ENCODE data around the gene ATAD5. TPM values are rescaled to one million over a fixed set of nuclear protein-coding genes. Genes with fewer than 3 reads are reported as not detected.
"Not testable (repeated sequence)": the region's sequence is repeated elsewhere in the genome, so short reads cannot be mapped to it uniquely, and the experiment has no call there.

The ATAD5 gene
- polyA plus RNA-seq, 4 donors, result 5.4 to 7.5 (median 7.0) TPM

- peak; percentile 79 to 86 (median 85) for DNase-seq (ENCODE audit: low read depth in 4 of 4, low spot score in 3 of 4)
Observed at GRCh38 chr17:30906101-30906911, 74.5 kb downstream of the ATAD5 start, which contains the start of gene TEFM. Gene TEFM, minus strand, starts transcription at chr17:30906238. Its CDS starts 40 bp downstream, at chr17:30906198.

- DNase-seq (ENCODE audit: low read depth in 4 of 4, low spot score in 3 of 4), result no peak
Observed at GRCh38 chr17:30908717-30909420, 77.1 kb downstream of the ATAD5 start.

GRCh38 chr17:30910151-30910550 is 78.4 kb downstream of the ATAD5 start:
- DNase-seq (ENCODE audit: low read depth in 4 of 4, low spot score in 3 of 4), result not testable (repeated sequence)

- DNase-seq (ENCODE audit: low read depth in 4 of 4, low spot score in 3 of 4), result no peak
Observed at GRCh38 chr17:30913955-30914354, 82.2 kb downstream of the ATAD5 start.

- DNase-seq (ENCODE audit: low read depth in 4 of 4, low spot score in 3 of 4), result no peak
Observed at GRCh38 chr17:30915833-30916611, 84.3 kb downstream of the ATAD5 start.

- no peak for DNase-seq (ENCODE audit: low read depth in 4 of 4, low spot score in 3 of 4)
Observed at GRCh38 chr17:30917050-30917449, 85.3 kb downstream of the ATAD5 start.

GRCh38 chr17:30920282-30920681 is 88.5 kb downstream of the ATAD5 start:
- DNase-seq (ENCODE audit: low read depth in 4 of 4, low spot score in 3 of 4), result no peak

- DNase-seq (ENCODE audit: low read depth in 4 of 4, low spot score in 3 of 4), result no peak
Observed at GRCh38 chr17:30920683-30921543, 89.1 kb downstream of the ATAD5 start.

GRCh38 chr17:30921544-30922196 is 89.9 kb downstream of the ATAD5 start, which contains the start of gene ADAP2:
Gene ADAP2, plus strand, starts transcription at chr17:30921945. Its CDS starts 70 bp downstream, at chr17:30922015.
- no peak for DNase-seq (ENCODE audit: low read depth in 4 of 4, low spot score in 3 of 4)

- no peak for DNase-seq (ENCODE audit: low read depth in 4 of 4, low spot score in 3 of 4)
Observed at GRCh38 chr17:30922235-30923030, 90.7 kb downstream of the ATAD5 start.

GRCh38 chr17:30924341-30924740 is 92.6 kb downstream of the ATAD5 start:
- no peak for DNase-seq (ENCODE audit: low read depth in 4 of 4, low spot score in 3 of 4)

GRCh38 chr17:30926516-30926915 is 94.8 kb downstream of the ATAD5 start:
- DNase-seq (ENCODE audit: low read depth in 4 of 4, low spot score in 3 of 4), result no peak

- DNase-seq (ENCODE audit: low read depth in 4 of 4, low spot score in 3 of 4), result no peak
Observed at GRCh38 chr17:30927756-30928155, 96.0 kb downstream of the ATAD5 start.

GRCh38 chr17:30928584-30928983 is 96.8 kb downstream of the ATAD5 start:
- DNase-seq (ENCODE audit: low read depth in 4 of 4, low spot score in 3 of 4), result no peak

- DNase-seq (ENCODE audit: low read depth in 4 of 4, low spot score in 3 of 4), result no peak
Observed at GRCh38 chr17:30929081-30929633, 97.4 kb downstream of the ATAD5 start.

GRCh38 chr17:30929861-30930260 is 98.1 kb downstream of the ATAD5 start:
- DNase-seq (ENCODE audit: low read depth in 4 of 4, low spot score in 3 of 4), result not testable (repeated sequence)

- DNase-seq (ENCODE audit: low read depth in 4 of 4, low spot score in 3 of 4), result no peak
Observed at GRCh38 chr17:30930495-30930894, 98.7 kb downstream of the ATAD5 start.

GRCh38 chr17:30931582-30931981 is 99.8 kb downstream of the ATAD5 start:
- not testable (repeated sequence) for DNase-seq (ENCODE audit: low read depth in 4 of 4, low spot score in 3 of 4)
